Heart right ventricle (tissue), 16 donors: Measurements from ENCODE around the gene LRRC32. TPM values are rescaled to one million over a fixed set of nuclear protein-coding genes. Genes with fewer than 3 reads are reported as not detected.

Experiments used
- ATAC-seq, 8 donors: fragments of 200-7000 bp; cut with Tn5 transposase; one replicate each; pipeline ENCODE4 v1.9.1; 2020; ENCODE audit warnings: mild to moderate bottlenecking in 8 of 8, moderate library complexity in 8 of 8, moderate number of reproducible peaks in 1 of 8
- DNase-seq, 2 donors: peaks; one replicate each; pipeline ENCODE4 v3.0.0-alpha.2; 2020
- H3K27ac ChIP-seq, 10 donors: fragments of 200-600 bp; sonication (generic) in 2 of 10; one replicate each; pipeline versions ENCODE4 v1.5.0 to v1.8.0; 2020 to 2022; ENCODE audit warnings: mild to moderate bottlenecking in 3 of 10
- H3K27me3 ChIP-seq, 7 donors: fragments of 200-600 bp; one replicate each; pipeline ENCODE4 v1.8.0; 2021 to 2022; ENCODE audit warnings: mild to moderate bottlenecking in 2 of 7
- H3K36me3 ChIP-seq, 9 donors: fragments of 200-600 bp; sonication (generic) in 1 of 9; one replicate each; pipeline versions ENCODE4 v1.5.0 to v1.8.0; 2020 to 2022; ENCODE audit warnings: mild to moderate bottlenecking in 2 of 9
- H3K4me1 ChIP-seq, 9 donors: fragments of 200-600 bp; sonication (generic) in 1 of 9; one replicate each; pipeline versions ENCODE4 v1.5.0 to v1.8.0; 2020 to 2022; ENCODE audit warnings: mild to moderate bottlenecking in 4 of 9
- H3K4me3 ChIP-seq, 10 donors: fragments of 200-600 bp; sonication (generic) in 2 of 10; one replicate each; pipeline versions ENCODE4 v1.5.0 to v1.8.0; 2020 to 2022; ENCODE audit warnings: mild to moderate bottlenecking in 7 of 10, moderate library complexity in 2 of 10
- H3K9me3 ChIP-seq, 11 donors: fragments of 200-600 bp in 10 of 11; sonication (generic) in 2 of 11; one replicate each; pipeline versions ENCODE4 v1.5.0 to v1.8.0; 2013 to 2022; ENCODE audit warnings: mild to moderate bottlenecking in 2 of 11, control low read depth in 1 of 11, moderate library complexity in 1 of 11
- CTCF ChIP-seq, 9 donors: fragments of 200-600 bp; sonication (generic) in 2 of 9; IDR thresholded peaks; one replicate each; pipeline versions ENCODE4 v1.5.0 to v1.8.0; 2021 to 2022; ENCODE audit warnings: antibody characterized with exemption in 9 of 9, mild to moderate bottlenecking in 5 of 9, moderate library complexity in 1 of 9
- WGBS, 2 donors: extraction: QIAGEN DNeasy Blood & Tissue Kit; methylation state at CpG; one replicate each; pipeline ENCODE4 v1.1.7; 2013; ENCODE audit warnings: inconsistent platforms in 1 of 2; 5-methylcytosine and 5-hydroxymethylcytosine counted together
- intact Hi-C, 10 donors: fragments of 100-400 bp; cut with DNase I; formaldehyde crosslinking; loops; one replicate each; pipeline versions ENCODE4 v1.11.1 to v1.14.2; 2022
- polyA plus RNA-seq, 2 donors: library from polyadenylated mRNA; stranded (reverse); fragments of 200-250 nt; gene quantifications; one replicate each; pipeline ENCODE4 v1.2.3, GENCODE V29; 2013
- total RNA-seq, 10 donors: library from RNA; stranded (reverse); fragmentation: NEBNext Ultra II Directional in 3 of 10; extraction: Animal tissue kit (Norgen Biotek cat#: 25700) in 3 of 10; gene quantifications; one replicate each; pipeline versions ENCODE4 v1.2.1 to v1.2.4, GENCODE V29; 2021 to 2023
- donor health status: Arrhythmogenic right ventricular cardiomyopathy.
- donor health status: ischemic (EF 13 %, LVEDD 7.1; RV severe dilation, severe dysfunction).
- donor health status: healthy with polysubstance abuse.
- donor health status: DM: no; HTN: yes; CAD: no.
- donor health status: DM: no; HTN: no; CAD: no.
- donor health status: ischemic (EF 25% LVEDD 6.9; RV normal size, moderate dysfunction).
- donor health status: ischemic (EF 25% LVEDD 5.7; RV mildly dilated, moderate dysfunction).
- donor health status: healthy.
- donor health status: DM: yes; HTN: yes; CAD: no.
- donor health status: Ischemic cardiomyopathy.
- donor health status: ischemic (EF 35%, LVEDD 5.7; RV mildly dilated, moderate dysfunction).
- donor health status: nonischemic (EF 11% LVEDD 7.7; RV severe dilation, severe dysfunction).
- donor health status: DM: yes; HTN: yes; CAD: no.
- donor health status: PGD.
- donor health status: ischemic (EF 29% LVEDD 5.4; RV normal size, mild dysfunction).
- donor health status: nonischemic (EF 23%, LVEDD 6.1; RV moderate dilation, normal function).

Gene LRRC32
- total and polyA plus RNA-seq, 12 donors: 16.7 to 215 (median 43.7) TPM

- peaks cover 0 to 21% (median 6%) of the 10 kb centered on the region in 11 donors for H3K9me3 ChIP-seq
- H3K4me3 ChIP-seq: no peak overlapping the region
- peak overlapping the region in 1 of 10 donors; percentile 6 for H3K27ac ChIP-seq
- intact Hi-C loops: no loop called here
- peaks cover 0 to 41% (median 0%) of the 10 kb centered on the region in 9 donors for H3K4me1 ChIP-seq
- ATAC-seq (no peak), DNase-seq (no peak)
- no peak for TF ChIP-seq CTCF (IDR thresholded peaks at IDR 0.05)
- no peaks in the 10 kb centered on the region for H3K36me3 ChIP-seq
- no peaks in the 10 kb centered on the region for H3K27me3 ChIP-seq
- WGBS, 2 donors: 89 to 90% methylated on average over 12 of the region's 12 CpGs
Observed at GRCh38 chr11:76623171-76623883, 47.2 kb downstream of the LRRC32 start.

GRCh38 chr11:76622493-76623094 lies 48.0 kb downstream of the LRRC32 start:
- intact Hi-C loops: no loop called here
- DNase-seq (no peak), ATAC-seq (no peak)
- TF ChIP-seq CTCF (IDR thresholded peaks at IDR 0.05): no peak
- peak overlapping the region in 1 of 10 donors; percentile 7 for H3K27ac ChIP-seq
- peaks cover 0 to 21% (median 6%) of the 10 kb centered on the region in 11 donors for H3K9me3 ChIP-seq
- H3K4me1 ChIP-seq: peaks cover 0 to 35% (median 2%) of the 10 kb centered on the region in 9 donors
- no peaks in the 10 kb centered on the region for H3K27me3 ChIP-seq
- H3K4me3 ChIP-seq: no peak overlapping the region
- WGBS, 2 donors: 91 to 94% methylated on average over 5 of the region's 5 CpGs
- no peaks in the 10 kb centered on the region for H3K36me3 ChIP-seq

- WGBS, 2 donors: 70 to 77% methylated on average over 7 of the region's 7 CpGs
- TF ChIP-seq CTCF (IDR thresholded peaks at IDR 0.05): no peak
- Histone ChIP-seq H3K9me3 (peaks cover 0 to 21% (median 6%) of the 10 kb centered on the region in 11 donors), H3K4me3 (no peak overlapping the region), H3K27me3 (no peaks in the 10 kb centered on the region), H3K36me3 (no peaks in the 10 kb centered on the region), H3K27ac (peak overlapping the region in 1 of 10 donors; percentile 7), H3K4me1 (peaks cover under 1 to 32% (median 9%) of the 10 kb centered on the region in 9 donors)
- DNase-seq: no peak
- peak in 4 of 8 donors; percentile 8 to 23 (median 16) for ATAC-seq
- intact Hi-C loops: no loop called here
Observed at GRCh38 chr11:76621868-76622267, 48.7 kb downstream of the LRRC32 start.

- H3K4me3 ChIP-seq: no peak overlapping the region
- intact Hi-C loops: no loop called here
- no peak overlapping the region for H3K27ac ChIP-seq
- peaks cover 3 to 32% (median 13%) of the 10 kb centered on the region in 9 donors for H3K4me1 ChIP-seq
- ATAC-seq: no peak
- H3K36me3 ChIP-seq: no peaks in the 10 kb centered on the region
- no peaks in the 10 kb centered on the region for H3K27me3 ChIP-seq
- 92 to 96% methylated on average over 8 of the region's 8 CpGs for WGBS, 2 donors
- no peak for DNase-seq
- H3K9me3 ChIP-seq: peaks cover 0 to 21% (median 6%) of the 10 kb centered on the region in 11 donors
- no peak for TF ChIP-seq CTCF (IDR thresholded peaks at IDR 0.05)
Observed at GRCh38 chr11:76621466-76621865, 49.1 kb downstream of the LRRC32 start.
